ENCODE measurements around the gene MAPKAP1.

The MAPKAP1 gene

DNA sequence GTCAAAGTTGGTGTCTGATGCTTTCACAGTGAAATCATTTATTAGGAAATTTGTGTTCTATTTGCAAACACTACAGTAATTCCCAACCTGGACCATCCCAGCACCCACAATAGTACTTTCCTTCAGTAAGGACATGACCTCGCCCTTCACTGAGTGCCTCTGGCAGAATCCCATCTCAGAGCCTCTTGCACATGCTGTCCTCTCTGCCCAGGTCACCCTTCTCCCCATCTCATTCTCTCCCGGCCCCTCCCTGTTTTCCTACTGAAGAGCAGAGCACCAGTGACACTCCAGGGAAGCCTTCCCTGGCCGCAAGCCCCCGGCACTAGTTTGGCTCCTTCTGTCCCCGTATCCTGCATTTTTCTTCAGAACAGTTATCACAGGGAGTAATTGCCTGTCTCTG lies 220.4 kb downstream of the MAPKAP1 start:
- no peak overlapping the region for H3K27ac ChIP-seq (ENCODE audit: low read depth, low read length)
- no peaks in the 10 kb centered on the region for H3K79me2 ChIP-seq (ENCODE audit: control insufficient read depth, insufficient read depth, low read length, unreplicated experiment)
- peaks cover 12% of the 10 kb centered on the region for H3K4me1 ChIP-seq (ENCODE audit: control insufficient read depth, insufficient read depth, low read length, unreplicated experiment)

DNA sequence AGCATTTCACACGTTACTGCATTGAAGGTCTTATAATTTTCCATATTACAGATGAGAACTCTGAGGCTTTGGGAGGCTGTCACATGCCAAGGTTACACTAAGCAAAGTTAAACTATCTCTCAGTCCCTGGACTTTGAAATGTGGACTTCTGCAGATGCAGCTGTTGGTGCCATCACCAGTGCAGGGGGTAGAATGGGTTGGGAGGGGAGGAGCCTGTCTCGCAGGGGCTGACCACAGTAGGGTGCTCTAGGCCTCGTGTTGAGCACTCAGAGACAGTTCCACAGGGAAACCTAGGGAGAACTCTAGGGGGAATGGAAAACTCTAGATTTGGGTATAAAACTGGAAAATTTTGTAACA lies 220.9 kb downstream of the MAPKAP1 start:
- H3K79me2 ChIP-seq (ENCODE audit: control insufficient read depth, insufficient read depth, low read length, unreplicated experiment): no peaks in the 10 kb centered on the region
- H3K4me1 ChIP-seq (ENCODE audit: control insufficient read depth, insufficient read depth, low read length, unreplicated experiment): peaks cover 12% of the 10 kb centered on the region
- H3K36me3 ChIP-seq (ENCODE audit: insufficient read depth, low read length): peaks cover under 1% of the 10 kb centered on the region; the same call in 1 of the 2 replicates
- H2AFZ ChIP-seq (ENCODE audit: low read length, unreplicated experiment): no peak overlapping the region
- H3K4me3 ChIP-seq (ENCODE audit: low read depth, low read length): no peak overlapping the region
- H3K27me3 ChIP-seq (ENCODE audit: insufficient read depth, low read length): no peaks in the 10 kb centered on the region
- no peak overlapping the region for H3K27ac ChIP-seq (ENCODE audit: low read depth, low read length)

More for the DNA sequence above, 220.4 kb downstream of the MAPKAP1 start:
- H3K36me3 ChIP-seq (ENCODE audit: insufficient read depth, low read length): no peaks in the 10 kb centered on the region; the same call in 1 of the 2 replicates
- H3K27me3 ChIP-seq (ENCODE audit: insufficient read depth, low read length): no peaks in the 10 kb centered on the region
- H2AFZ ChIP-seq (ENCODE audit: low read length, unreplicated experiment): no peak overlapping the region
- no peak overlapping the region for H3K4me3 ChIP-seq (ENCODE audit: low read depth, low read length)

DNA sequence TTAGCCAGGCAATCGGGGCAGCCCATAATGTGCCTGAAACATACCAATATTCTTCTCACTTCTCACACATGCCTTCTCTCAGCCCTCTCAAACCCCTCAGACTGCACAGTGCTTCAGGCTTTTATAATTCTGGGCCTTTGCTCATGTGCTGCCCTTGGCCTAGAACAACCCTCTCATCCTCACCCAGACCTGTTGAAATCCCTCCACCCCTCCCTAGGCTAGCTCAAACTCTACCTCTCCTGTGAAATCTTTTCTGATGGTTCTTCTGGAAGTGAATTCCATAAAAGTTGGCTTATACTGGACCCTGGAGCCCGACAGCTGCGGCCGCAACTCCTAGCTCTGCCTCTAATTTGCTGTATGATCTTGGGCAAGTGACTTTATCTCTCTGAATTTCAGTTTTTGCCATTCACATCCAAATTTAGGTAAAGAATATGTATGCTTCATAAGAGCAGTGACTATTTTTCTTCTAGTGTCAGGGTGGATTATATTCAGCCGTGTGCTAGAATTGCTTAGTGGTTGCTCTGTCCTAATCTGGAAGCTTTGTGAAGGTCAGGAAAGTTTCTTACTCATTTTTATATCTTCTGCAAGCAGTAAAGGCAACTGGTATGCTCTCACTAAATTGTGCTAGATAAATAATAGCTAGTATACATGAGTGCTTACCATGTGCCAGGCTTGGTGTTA lies 221.4 kb downstream of the MAPKAP1 start:
- Histone ChIP-seq H3K79me2 (ENCODE audit: control insufficient read depth, insufficient read depth, low read length, unreplicated experiment) (no peaks in the 10 kb centered on the region), H3K27ac (ENCODE audit: low read depth, low read length) (no peak overlapping the region), H2AFZ (ENCODE audit: low read length, unreplicated experiment) (no peak overlapping the region), H3K4me3 (ENCODE audit: low read depth, low read length) (no peak overlapping the region), H3K36me3 (ENCODE audit: insufficient read depth, low read length) (peaks cover 3% of the 10 kb centered on the region), H3K27me3 (ENCODE audit: insufficient read depth, low read length) (no peaks in the 10 kb centered on the region), H3K4me1 (ENCODE audit: control insufficient read depth, insufficient read depth, low read length, unreplicated experiment) (peaks cover 12% of the 10 kb centered on the region)

DNA sequence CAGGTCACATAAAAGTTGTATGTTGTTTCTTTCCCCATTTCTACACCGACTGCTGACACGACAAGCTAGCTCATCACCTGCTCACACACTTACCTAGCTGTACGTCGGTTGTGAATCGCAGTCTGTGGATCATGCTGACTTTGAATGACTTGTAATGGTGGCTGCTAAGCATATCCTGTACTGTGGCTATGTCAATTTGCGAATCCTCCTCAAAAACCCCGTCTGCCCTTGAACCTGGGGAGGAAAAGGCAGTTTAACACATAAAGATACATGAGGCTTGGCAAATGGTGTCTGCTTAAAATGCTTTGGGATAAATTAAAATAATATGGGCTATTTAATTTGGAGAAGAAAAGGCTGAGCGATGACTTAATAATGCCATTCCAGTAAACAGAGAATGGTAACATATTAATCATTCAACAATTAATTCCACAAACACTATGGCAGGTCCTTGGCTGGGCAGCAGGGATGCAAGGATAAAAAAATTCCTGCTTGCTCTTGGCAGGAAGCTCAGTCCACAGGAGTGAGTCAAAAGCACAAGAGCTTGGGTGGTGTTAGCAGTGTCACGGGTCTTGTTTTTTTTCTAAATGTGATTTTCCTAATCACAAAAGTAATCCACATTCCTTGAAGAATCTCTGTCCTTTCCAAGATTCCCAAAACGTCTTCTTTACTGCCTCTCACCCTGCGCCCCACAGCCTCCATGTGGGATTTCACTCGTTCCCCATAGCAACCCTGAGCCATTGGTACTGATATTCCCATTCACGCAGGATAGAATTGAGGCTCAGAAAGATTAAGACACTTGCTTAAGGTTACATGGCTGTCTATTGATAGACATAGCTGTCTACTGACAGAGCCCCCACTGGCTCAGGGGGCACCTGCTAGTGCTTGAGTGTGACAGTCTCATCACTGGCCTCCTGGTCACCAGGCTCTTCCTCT lies 222.4 kb downstream of the MAPKAP1 start:
- Histone ChIP-seq H3K27ac (ENCODE audit: low read depth, low read length) (peak overlapping the region; percentile 40; the same call in 1 of the 2 replicates), H3K27me3 (ENCODE audit: insufficient read depth, low read length) (no peaks in the 10 kb centered on the region), H3K4me3 (ENCODE audit: low read depth, low read length) (no peak overlapping the region), H3K79me2 (ENCODE audit: control insufficient read depth, insufficient read depth, low read length, unreplicated experiment) (no peaks in the 10 kb centered on the region), H3K36me3 (ENCODE audit: insufficient read depth, low read length) (peaks cover 3% of the 10 kb centered on the region), H3K4me1 (ENCODE audit: control insufficient read depth, insufficient read depth, low read length, unreplicated experiment) (peaks cover 12% of the 10 kb centered on the region), H2AFZ (ENCODE audit: low read length, unreplicated experiment) (no peak overlapping the region)

DNA sequence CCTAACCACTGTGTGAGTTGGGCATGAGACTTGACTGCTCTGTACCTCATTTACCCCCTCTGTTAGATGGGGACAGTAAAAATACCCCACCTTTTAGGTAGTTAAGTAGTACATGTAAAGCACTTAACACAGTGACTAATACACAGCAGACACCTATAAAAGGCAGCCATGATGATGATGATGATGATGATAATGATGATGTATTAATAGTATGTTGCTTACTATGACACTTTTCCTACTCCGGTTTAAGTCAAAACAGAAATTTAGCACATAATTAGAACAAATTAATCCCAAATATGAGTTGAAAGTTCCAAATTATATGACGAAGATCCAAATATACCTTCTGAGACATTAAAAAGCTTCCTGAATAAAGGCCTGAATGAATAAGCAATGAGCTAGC lies 223.3 kb downstream of the MAPKAP1 start:
- no peaks in the 10 kb centered on the region for H3K27me3 ChIP-seq (ENCODE audit: insufficient read depth, low read length)
- no peak overlapping the region for H3K27ac ChIP-seq (ENCODE audit: low read depth, low read length)
- no peaks in the 10 kb centered on the region for H3K79me2 ChIP-seq (ENCODE audit: control insufficient read depth, insufficient read depth, low read length, unreplicated experiment)
- peaks cover 3% of the 10 kb centered on the region for H3K36me3 ChIP-seq (ENCODE audit: insufficient read depth, low read length)
- no peak overlapping the region for H2AFZ ChIP-seq (ENCODE audit: low read length, unreplicated experiment)
- H3K4me3 ChIP-seq (ENCODE audit: low read depth, low read length): no peak overlapping the region
- H3K4me1 ChIP-seq (ENCODE audit: control insufficient read depth, insufficient read depth, low read length, unreplicated experiment): peaks cover 12% of the 10 kb centered on the region

DNA sequence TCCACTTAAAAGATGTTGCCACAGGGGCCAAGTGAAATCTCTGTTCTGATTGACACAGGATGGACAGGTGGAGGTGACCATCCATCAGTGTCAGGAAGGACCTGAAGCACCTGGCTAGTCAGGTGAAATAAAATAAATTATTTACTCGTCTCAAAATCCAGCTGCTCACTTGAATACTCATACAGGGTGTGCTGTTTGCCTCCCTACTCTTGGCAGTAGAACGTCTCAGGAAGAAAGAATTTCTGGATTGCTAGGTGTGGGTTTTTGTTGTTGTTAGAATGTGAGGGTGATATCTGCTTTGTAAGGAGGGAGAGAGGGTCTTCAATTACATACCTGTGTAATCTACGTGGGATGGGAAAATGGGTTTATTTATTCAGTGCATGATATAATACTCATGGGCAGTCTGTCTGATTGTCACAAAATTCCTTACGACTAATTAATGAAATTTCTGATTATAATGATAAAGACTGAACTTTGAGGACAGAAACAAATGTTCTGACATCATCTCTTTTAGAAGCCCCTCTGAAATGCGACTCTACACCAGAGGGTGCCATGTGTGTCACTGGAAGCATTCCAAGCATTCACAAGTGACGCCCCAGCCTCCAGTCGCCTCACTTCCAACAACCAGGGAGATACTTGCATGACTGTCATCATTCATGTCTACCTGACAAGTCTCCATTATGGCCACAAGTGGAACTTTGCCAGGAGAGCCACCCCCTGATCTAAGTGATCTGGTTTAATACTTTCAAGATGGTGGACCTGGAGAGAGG lies 227.0 kb downstream of the MAPKAP1 start:
- no peaks in the 10 kb centered on the region for H3K27me3 ChIP-seq (ENCODE audit: insufficient read depth, low read length)
- H2AFZ ChIP-seq (ENCODE audit: low read length, unreplicated experiment): no peak overlapping the region
- H3K4me3 ChIP-seq (ENCODE audit: low read depth, low read length): no peak overlapping the region
- no peak overlapping the region for H3K27ac ChIP-seq (ENCODE audit: low read depth, low read length)
- H3K36me3 ChIP-seq (ENCODE audit: insufficient read depth, low read length): peaks cover 3% of the 10 kb centered on the region
- H3K4me1 ChIP-seq (ENCODE audit: control insufficient read depth, insufficient read depth, low read length, unreplicated experiment): peaks cover 8% of the 10 kb centered on the region
- H3K79me2 ChIP-seq (ENCODE audit: control insufficient read depth, insufficient read depth, low read length, unreplicated experiment): no peaks in the 10 kb centered on the region

DNA sequence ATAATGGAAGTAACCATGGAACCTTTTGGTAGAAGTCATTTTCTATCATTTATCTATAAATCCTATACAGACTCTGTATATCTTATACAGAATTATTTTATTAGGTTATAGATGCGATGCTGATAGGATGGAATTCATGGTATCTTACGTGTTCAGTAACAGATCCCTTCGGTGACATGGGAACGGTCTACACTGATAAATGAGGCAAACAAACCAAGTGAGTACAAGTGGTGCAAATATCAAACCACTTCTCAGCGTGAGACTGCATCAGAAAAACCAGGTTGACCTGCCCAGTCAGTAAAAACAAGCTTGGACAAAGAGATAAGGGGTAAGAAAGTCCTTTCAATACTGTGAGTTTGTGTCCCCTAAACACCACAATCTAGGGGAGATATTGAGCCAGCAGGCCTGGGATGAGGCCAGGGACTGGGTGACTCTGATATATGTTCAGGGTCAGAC lies 229.9 kb downstream of the MAPKAP1 start:
- no peak overlapping the region for H2AFZ ChIP-seq (ENCODE audit: low read length, unreplicated experiment)
- peaks cover 24% of the 10 kb centered on the region for H3K4me1 ChIP-seq (ENCODE audit: control insufficient read depth, insufficient read depth, low read length, unreplicated experiment)
- H3K27me3 ChIP-seq (ENCODE audit: insufficient read depth, low read length): no peaks in the 10 kb centered on the region
- H3K79me2 ChIP-seq (ENCODE audit: control insufficient read depth, insufficient read depth, low read length, unreplicated experiment): no peaks in the 10 kb centered on the region
- no peak overlapping the region for H3K4me3 ChIP-seq (ENCODE audit: low read depth, low read length)
- H3K36me3 ChIP-seq (ENCODE audit: insufficient read depth, low read length): peaks cover 3% of the 10 kb centered on the region; the same call in 1 of the 2 replicates
- no peak overlapping the region for H3K27ac ChIP-seq (ENCODE audit: low read depth, low read length)

DNA sequence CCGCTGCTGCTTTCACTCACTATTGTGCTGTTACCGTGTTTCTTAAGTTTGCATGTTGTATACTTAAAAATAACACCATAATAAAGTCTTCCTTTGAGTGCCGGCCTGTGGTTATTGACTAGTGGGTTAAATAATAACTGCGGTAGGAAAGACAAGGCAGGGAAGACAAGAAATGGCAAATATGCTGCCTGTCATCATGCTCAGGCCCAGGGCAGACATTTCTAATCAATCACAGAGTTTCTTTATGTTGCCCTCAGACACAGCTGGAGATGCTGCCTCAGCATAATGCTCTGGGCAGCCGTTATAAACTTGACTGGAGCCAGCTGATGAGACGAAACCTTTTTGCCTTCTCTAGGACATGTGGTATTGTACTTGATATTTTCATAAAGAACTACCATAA lies 230.4 kb downstream of the MAPKAP1 start:
- Histone ChIP-seq H3K4me1 (ENCODE audit: control insufficient read depth, insufficient read depth, low read length, unreplicated experiment) (peaks cover 27% of the 10 kb centered on the region), H3K27me3 (ENCODE audit: insufficient read depth, low read length) (no peaks in the 10 kb centered on the region), H3K36me3 (ENCODE audit: insufficient read depth, low read length) (peaks cover 3% of the 10 kb centered on the region; the same call in 1 of the 2 replicates), H2AFZ (ENCODE audit: low read length, unreplicated experiment) (no peak overlapping the region), H3K79me2 (ENCODE audit: control insufficient read depth, insufficient read depth, low read length, unreplicated experiment) (no peaks in the 10 kb centered on the region), H3K4me3 (ENCODE audit: low read depth, low read length) (no peak overlapping the region), H3K27ac (ENCODE audit: low read depth, low read length) (no peak overlapping the region)

DNA sequence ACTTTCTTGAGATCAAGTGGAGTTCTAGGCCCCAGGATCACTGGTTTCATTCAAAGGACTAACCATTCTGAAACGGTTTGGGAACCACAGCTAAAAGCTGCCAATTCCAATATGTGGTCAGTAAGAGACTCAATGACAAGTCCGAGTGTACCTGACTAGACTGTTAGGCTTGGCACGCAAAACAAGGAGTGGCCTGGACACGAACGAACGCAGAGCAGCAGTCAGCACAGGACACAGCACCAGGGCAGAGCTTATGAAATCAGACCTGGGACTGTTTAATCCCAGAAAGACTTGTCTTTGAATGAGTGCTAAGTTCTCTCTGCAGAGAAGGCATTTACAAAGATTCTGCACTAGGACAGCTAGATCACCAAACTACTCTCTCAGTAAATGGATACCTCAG lies 231.6 kb downstream of the MAPKAP1 start:
- Histone ChIP-seq H3K27me3 (ENCODE audit: insufficient read depth, low read length) (no peaks in the 10 kb centered on the region), H3K4me3 (ENCODE audit: low read depth, low read length) (no peak overlapping the region), H3K4me1 (ENCODE audit: control insufficient read depth, insufficient read depth, low read length, unreplicated experiment) (peaks cover 27% of the 10 kb centered on the region), H3K27ac (ENCODE audit: low read depth, low read length) (no peak overlapping the region), H2AFZ (ENCODE audit: low read length, unreplicated experiment) (no peak overlapping the region), H3K79me2 (ENCODE audit: control insufficient read depth, insufficient read depth, low read length, unreplicated experiment) (no peaks in the 10 kb centered on the region), H3K36me3 (ENCODE audit: insufficient read depth, low read length) (no peaks in the 10 kb centered on the region; the same call in 1 of the 2 replicates)

DNA sequence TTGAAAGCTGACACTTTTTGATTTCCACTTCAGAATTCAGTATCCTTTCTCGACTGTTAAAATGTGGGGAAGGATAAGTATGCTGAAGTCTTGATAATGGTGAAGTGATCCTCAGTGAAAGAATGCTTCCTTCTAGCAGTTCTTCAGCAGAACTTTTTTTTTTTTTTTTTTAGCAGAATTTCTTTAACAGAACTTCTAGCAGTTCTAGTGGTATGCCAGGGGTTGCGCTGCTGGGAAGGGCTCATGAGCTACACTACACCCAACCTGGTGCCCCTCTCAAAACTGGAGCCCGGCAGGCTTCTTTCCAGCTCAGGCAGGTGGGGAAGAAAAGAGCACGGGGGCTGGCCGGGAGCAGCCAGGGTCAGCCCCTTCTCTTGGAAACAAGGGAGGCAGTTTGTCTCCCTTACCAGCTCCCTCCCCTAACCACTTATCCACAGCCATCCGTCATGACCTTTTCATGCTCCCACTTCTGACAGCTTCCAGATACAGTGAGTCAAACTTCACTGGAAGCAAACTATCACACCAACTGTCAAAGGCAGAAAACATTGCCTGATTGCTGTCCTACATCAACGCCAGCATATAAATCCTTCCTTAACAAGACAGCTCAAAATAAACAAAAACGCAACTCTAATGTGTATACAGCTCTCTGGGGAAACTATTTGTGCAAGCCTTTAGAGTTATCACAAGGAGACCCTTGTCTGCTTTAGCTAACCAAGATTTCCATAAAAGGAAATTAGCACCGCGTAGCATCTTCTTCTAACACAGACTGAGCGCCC lies 233.9 kb downstream of the MAPKAP1 start:
- Histone ChIP-seq H3K27me3 (ENCODE audit: insufficient read depth, low read length) (no peaks in the 10 kb centered on the region), H3K36me3 (ENCODE audit: insufficient read depth, low read length) (no peaks in the 10 kb centered on the region; the same call in 1 of the 2 replicates), H3K27ac (ENCODE audit: low read depth, low read length) (0 out of 2 replicates have a peak overlapping the region, but pooled peaks have one; percentile 9), H2AFZ (ENCODE audit: low read length, unreplicated experiment) (no peak overlapping the region), H3K4me1 (ENCODE audit: control insufficient read depth, insufficient read depth, low read length, unreplicated experiment) (peaks cover 27% of the 10 kb centered on the region), H3K79me2 (ENCODE audit: control insufficient read depth, insufficient read depth, low read length, unreplicated experiment) (no peaks in the 10 kb centered on the region), H3K4me3 (ENCODE audit: low read depth, low read length) (no peak overlapping the region)

Measured in ACC112 (cell line).